Peyer's patch (tissue), 4 donors: ENCODE results near the gene ABCA7. TPM values are rescaled to one million over a fixed set of nuclear protein-coding genes. Genes with fewer than 3 reads are reported as not detected.

ENCODE experiments used
- DNase-seq, 3 donors: peaks; one replicate each; pipeline ENCODE4 v3.0.0-alpha.2; 2017 to 2019
- H3K27ac ChIP-seq, 4 donors: fragments of 200-600 bp; sonication (generic); one replicate each; pipeline ENCODE4 v1.5.1; 2016 to 2019
- H3K27me3 ChIP-seq, 2 donors: fragments of 200-600 bp; sonication (generic); one replicate each; pipeline ENCODE4 v1.5.1; 2019
- H3K36me3 ChIP-seq, 3 donors: fragments of 200-600 bp; sonication (generic); one replicate each; pipeline ENCODE4 v1.5.1; 2016 to 2019
- H3K4me1 ChIP-seq, 4 donors: fragments of 200-600 bp; sonication (generic); one replicate each; pipeline ENCODE4 v1.5.1; 2016 to 2019
- H3K4me3 ChIP-seq, 4 donors: fragments of 200-600 bp; sonication (generic); 1 replicate in 3 of 4; 2 replicates in 1 of 4; pipeline ENCODE4 v1.5.1; 2016 to 2019; ENCODE audit warnings: mild to moderate bottlenecking in 1 of 4
- H3K9me3 ChIP-seq, 4 donors: fragments of 200-600 bp; sonication (generic); one replicate each; pipeline ENCODE4 v1.5.1; 2016 to 2019; ENCODE audit warnings: mild to moderate bottlenecking in 1 of 4
- CTCF ChIP-seq, 6 experiments: fragments of 450-650 bp in 4 of 6; fragments of 200-600 bp in 2 of 6; sonication (generic) in 1 of 6; IDR thresholded peaks; one replicate each; pipeline ENCODE4 v1.5.1; 2017 to 2019; ENCODE audit warnings: antibody characterized with exemption in 6 of 6, mild to moderate bottlenecking in 3 of 6, moderate library complexity in 1 of 6
- POLR2A ChIP-seq, 2 donors: fragments of 450-650 bp; IDR thresholded peaks; one replicate each; pipeline ENCODE4 v1.5.1; 2017; ENCODE audit warnings: antibody characterized with exemption in 2 of 2, mild to moderate bottlenecking in 2 of 2, moderate library complexity in 2 of 2
- total RNA-seq, 4 donors: library from RNA; depleted of rRNA; stranded (reverse); fragments of >200 nt; gene quantifications; one replicate each; pipeline ENCODE4 v1.1.0, GENCODE V29; 2016

The ABCA7 gene
- total RNA-seq, 4 donors from 2014 or later = 30.1 to 162 (median 72.1) TPM

GRCh38 chr19:1055886-1056620 lies 16.1 kb downstream of the ABCA7 start:
- no peak overlapping the region for H3K4me3 ChIP-seq
- no peak for DNase-seq
- H3K27ac ChIP-seq = no peak overlapping the region
- no peak for TF ChIP-seq POLR2A (IDR thresholded peaks at IDR 0.05)
- TF ChIP-seq CTCF (IDR thresholded peaks at IDR 0.05) = no peak
- H3K27me3 ChIP-seq = no peaks in the 10 kb centered on the region
- no peaks in the 10 kb centered on the region for H3K36me3 ChIP-seq
- no peaks in the 10 kb centered on the region for H3K4me1 ChIP-seq
- H3K9me3 ChIP-seq = peaks cover 0 to 12% (median 3%) of the 10 kb centered on the region in 4 donors

DNA sequence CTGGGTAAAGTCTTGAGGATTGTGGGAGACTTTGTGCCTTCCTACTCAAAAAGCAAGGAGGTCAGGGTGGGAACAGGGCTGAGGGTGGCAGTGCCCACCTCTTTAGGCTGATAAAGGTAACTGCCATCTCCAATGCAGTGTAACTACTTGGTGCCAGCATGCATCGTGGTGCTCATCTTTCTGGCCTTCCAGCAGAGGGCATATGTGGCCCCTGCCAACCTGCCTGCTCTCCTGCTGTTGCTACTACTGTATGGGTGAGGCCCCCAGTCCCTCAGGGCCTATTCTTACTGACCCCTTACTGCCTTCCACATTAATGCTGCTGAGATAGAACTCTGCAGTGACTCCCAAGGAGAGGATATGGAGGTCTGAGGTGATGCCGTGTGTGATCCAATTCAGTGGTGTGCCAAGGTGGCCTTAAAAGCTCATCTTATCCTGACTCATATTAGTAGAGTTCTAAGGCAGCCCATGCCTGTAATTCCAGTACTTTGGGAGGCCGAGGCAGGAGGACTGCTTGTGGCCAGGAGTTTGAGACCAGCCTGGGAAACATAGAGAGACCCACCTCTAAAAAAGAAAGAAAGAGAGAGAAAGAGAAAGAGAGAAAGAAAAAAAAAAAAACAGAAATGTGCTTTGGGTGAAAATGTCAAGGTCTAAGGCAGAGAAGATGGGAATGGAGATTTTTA lies 17.4 kb downstream of the ABCA7 start:
- Histone ChIP-seq H3K27ac (peak overlapping the region in 1 of 4 donors; percentile 17), H3K4me1 (no peaks in the 10 kb centered on the region), H3K36me3 (no peaks in the 10 kb centered on the region), H3K9me3 (peaks cover 0 to 12% (median 3%) of the 10 kb centered on the region in 4 donors), H3K27me3 (no peaks in the 10 kb centered on the region), H3K4me3 (no peak overlapping the region)
- peak in 5 of 6 experiments; percentile 15 to 64 (median 60) for TF ChIP-seq CTCF (IDR thresholded peaks at IDR 0.05)
- TF ChIP-seq POLR2A (IDR thresholded peaks at IDR 0.05) = no peak
- DNase-seq = no peak

DNA sequence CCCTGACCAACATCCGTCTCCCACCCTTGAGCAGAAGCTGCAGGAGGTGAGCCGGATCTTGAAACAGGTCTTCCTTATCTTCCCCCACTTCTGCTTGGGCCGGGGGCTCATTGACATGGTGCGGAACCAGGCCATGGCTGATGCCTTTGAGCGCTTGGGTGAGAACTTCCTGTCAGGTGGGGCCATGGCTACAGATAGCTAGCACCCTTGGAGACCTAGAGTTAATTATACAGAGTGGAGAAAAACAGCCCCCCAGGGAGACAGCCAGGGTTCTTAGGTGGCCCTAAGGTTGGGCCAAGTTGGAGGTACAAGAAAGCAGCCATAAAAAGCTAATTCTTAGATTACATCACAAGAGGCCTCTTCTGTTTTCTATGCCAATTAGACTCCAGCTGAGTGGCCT lies 18.2 kb downstream of the ABCA7 start:
- no peak overlapping the region for H3K4me3 ChIP-seq
- peaks cover 0 to 12% (median 3%) of the 10 kb centered on the region in 4 donors for H3K9me3 ChIP-seq
- H3K27ac ChIP-seq = peak overlapping the region in 1 of 4 donors; percentile 17

DNA sequence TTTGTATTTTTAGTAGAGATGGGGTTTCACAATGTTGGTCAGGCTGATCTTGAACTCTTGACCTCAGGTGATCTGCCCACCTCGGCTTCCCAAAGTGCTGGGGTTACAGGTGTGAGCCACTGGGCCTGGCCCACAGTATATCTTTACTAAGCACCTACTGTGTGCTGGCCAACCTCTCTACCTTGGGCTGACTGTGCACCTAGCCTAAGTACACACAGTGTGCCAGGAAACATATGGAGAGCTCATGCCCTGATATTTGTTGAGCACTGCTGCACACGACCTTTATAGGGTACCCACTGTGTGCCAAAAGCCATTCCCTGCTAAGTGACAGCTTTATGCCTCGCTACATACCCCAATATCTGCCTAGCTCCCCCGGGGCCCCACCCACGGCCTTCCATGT lies 20.8 kb downstream of the ABCA7 start:
- Histone ChIP-seq H3K27me3 (no peaks in the 10 kb centered on the region), H3K9me3 (peaks cover 0 to 12% (median 3%) of the 10 kb centered on the region in 4 donors)

More for the DNA sequence above, 18.2 kb downstream of the ABCA7 start:
- peak in 1 of 3 donors; percentile 50 for DNase-seq
- Histone ChIP-seq H3K36me3 (no peaks in the 10 kb centered on the region), H3K27me3 (no peaks in the 10 kb centered on the region), H3K4me1 (no peaks in the 10 kb centered on the region)
- TF ChIP-seq POLR2A (IDR thresholded peaks at IDR 0.05) (no peak), CTCF (IDR thresholded peaks at IDR 0.05) (no peak)

GRCh38 chr19:1061987-1062386 lies 22.1 kb downstream of the ABCA7 start:
- Histone ChIP-seq H3K9me3 (peaks cover 0 to 10% (median 0%) of the 10 kb centered on the region in 4 donors), H3K27ac (no peak overlapping the region), H3K27me3 (peaks cover 0 to 6% of the 10 kb centered on the region in 2 donors), H3K36me3 (no peaks in the 10 kb centered on the region), H3K4me1 (peaks cover 0 to 30% (median 24%) of the 10 kb centered on the region in 4 donors), H3K4me3 (no peak overlapping the region)
- no peak for TF ChIP-seq CTCF (IDR thresholded peaks at IDR 0.05)
- no peak for TF ChIP-seq POLR2A (IDR thresholded peaks at IDR 0.05)
- no peak for DNase-seq

More for the DNA sequence above, 20.8 kb downstream of the ABCA7 start:
- H3K4me1 ChIP-seq = peaks cover 0 to 17% (median 12%) of the 10 kb centered on the region in 4 donors
- no peak overlapping the region for H3K27ac ChIP-seq
- no peak for DNase-seq
- no peak for TF ChIP-seq POLR2A (IDR thresholded peaks at IDR 0.05)
- no peak for TF ChIP-seq CTCF (IDR thresholded peaks at IDR 0.05)
- no peaks in the 10 kb centered on the region for H3K36me3 ChIP-seq
- H3K4me3 ChIP-seq = no peak overlapping the region
